Hematopoietic multipotent progenitor cell treated with erythropoietin and hydrocortisone succinate and interleukin-3 and kit ligand, for 8 days (in vitro differentiated cells): ENCODE measurements around the gene RNLS.

Experiments
- DNase-seq: peaks from one replicate; pipeline ENCODE4 v3.0.0-alpha.2; 2015

Gene RNLS

DNA sequence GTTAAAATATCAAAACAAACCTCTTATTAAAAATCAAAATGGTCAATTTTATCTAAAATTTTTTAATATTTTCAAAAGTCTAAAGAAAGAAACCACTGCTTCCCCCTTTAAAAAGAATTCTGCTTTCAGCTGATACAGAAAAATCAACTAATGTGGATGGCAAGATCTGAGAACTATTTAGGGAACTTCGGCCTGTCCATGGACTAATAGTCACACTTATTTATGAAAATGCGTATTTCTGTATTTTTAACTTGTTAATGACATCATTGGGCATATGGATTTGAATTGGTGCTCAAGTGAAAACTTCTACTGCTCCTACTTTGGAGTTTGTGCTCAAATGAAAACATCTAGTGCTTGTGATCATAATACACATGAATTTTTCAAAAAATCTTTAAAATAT lies 31.9 kb downstream of the RNLS start:
- no peak for DNase-seq

DNA sequence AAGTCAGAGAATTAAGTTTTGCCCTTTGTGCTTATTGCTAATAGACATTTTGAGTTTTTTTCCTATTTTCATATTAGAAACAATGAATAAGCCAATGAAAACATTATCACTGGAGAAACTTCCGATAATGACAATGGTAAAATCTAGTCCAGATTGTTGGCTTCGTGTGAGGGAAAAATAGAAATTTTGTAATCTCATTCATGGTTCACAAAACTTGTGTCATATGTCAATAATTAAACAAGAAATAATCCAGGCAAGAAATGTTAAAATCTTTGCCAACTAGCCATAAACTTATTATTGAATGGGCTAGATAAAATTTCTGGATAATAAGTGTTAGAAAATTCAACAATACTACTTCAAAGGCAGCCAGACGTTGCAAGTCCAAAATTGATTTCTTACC lies 36.6 kb downstream of the RNLS start:
- DNase-seq, result no peak

DNA sequence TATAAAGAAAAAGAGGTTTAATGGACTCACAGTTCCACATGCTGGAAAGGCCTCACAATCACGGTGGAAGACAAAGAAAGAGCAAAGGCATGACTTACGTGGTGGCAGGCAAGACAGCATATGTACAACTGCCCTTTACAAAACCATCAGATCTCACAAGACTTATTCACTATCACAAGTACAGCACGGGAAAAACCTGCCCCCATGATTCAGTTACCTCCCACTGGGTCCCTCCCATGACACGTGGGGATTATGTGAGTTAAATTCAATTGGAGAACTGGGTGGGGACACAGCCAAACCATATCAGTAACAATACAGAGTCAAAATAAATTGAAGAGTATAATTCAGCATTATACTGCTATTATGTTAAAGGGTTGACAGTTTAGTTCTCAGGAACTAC lies 37.8 kb downstream of the RNLS start:
- DNase-seq, result peak; percentile 2

DNA sequence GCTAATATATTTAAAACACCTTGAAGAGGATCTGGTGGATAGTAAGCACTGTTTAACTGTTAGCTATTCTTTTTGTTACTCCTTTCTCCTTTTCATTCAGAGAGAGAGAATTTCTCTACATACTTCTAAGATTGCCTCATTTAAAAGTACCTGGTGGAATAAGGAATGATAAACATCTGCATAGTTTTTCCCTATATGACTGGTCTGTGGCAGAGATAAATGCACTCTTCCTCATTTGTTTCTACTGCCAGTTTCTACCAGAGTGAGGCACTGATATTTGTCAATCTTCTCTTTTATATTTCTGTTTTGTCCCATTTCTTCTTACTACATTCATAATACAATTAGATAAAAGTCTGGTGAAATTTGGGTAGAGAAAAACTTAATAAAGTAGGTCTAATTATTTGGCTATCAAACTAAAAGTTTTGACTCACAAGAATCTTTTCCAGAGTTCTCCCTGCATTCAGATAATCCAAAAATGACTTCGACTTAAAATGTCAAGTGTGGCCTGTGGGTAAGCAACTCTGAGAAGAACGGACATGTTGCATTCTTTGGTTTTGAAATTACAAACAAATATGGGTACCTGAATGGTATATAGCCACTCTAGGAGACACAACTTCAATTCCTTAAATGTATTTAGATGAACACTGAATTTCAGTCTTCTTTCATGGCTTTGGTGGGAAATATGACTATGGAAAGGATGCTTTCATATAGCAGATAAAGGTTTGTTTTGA lies 38.8 kb downstream of the RNLS start:
- no peak for DNase-seq

DNA sequence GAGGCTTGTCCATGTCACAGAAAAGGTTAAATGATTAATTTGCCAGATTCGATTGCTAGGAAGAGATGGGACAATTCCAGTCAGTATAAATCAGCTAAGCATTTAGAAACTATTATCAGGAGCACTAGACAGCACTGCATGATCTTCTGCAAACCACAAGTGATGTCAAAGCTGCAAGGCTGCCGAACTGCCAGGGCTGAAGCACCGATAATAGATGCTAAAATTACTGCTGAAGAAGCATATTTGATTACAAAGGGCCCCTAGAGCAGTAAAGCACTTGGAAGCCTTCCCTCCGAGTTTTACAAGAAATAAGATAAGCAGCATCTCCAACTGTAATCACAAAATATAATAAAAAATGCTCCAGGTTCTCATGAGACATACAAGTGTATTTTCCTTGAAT lies 40.6 kb downstream of the RNLS start:
- DNase-seq, result no peak

DNA sequence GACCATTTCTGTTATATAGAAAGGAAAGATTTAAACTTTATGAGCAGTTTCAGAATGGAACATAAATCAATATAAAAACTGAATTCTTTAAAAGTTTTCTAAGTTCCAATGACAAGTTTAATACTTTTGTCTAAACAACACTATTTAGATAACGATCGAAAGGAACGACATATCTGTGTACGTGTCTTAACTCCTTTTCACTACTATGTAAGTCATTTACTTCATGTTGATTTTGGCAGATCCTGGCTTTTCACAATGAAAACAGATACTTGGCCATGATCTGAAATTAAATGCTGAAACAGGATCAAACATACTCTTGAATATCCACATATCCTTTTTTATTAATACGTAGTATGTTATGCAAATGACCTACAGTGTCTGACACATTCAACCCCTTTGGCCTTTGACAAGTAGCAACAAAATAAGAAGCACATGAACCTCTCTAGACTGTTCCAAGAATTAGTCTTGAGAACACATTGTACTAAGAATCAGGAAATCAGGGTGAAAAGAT lies 41.9 kb downstream of the RNLS start:
- no peak for DNase-seq

DNA sequence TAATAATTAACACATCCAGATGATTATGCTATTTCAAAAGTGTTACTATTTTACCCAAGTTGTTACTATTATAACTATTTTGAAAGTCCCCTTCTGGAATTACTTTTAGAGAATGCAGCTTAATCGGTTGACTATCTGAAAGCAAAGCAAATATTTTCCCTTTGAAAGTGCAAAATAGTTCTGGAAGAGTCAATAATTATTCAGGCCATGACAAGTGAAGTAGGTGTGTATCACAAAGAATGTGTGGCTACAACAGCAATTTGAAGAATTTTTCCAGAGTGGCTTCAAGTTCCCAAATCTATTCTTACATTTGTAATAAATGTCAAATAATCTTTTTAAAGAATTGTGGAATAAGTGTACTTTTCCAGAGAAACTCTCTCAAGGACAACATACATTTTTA lies 42.8 kb downstream of the RNLS start:
- no peak for DNase-seq

DNA sequence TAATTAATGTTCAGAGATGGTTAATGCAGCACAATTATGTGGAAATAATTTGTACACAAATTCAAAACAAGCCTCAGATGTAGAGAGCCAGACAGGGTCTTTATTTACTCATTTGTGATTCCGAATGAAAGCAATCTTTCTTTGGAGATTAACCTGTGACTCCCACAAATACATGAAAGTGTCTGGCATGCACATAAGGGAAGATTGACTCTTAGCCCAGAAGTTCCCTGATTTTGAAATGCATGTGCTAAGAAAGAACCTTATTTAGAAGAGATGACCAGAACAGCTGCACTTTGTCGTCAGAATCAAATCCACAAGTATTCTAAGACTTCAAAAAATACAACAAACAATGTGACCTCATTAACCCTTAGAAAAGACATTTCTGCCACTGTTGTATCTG lies 45.1 kb downstream of the RNLS start:
- DNase-seq, result no peak

DNA sequence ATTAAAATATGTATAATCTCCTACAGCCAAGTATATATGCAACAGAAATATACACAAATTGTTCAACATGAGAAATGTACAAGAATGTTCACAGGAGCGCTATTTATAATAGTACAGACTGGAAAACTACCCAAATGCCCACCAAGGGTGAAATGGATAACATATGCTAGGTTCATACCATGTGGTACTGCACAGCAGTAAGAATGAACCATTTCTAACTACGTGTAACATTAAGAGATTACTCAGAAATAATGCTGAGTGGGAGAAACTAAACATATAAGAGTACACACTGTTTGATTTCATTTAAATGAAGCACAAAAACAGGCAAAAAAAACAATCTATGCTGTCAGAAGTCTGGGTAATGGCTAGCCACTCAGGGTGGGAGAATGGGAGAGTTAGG lies 45.8 kb downstream of the RNLS start:
- DNase-seq, result no peak

DNA sequence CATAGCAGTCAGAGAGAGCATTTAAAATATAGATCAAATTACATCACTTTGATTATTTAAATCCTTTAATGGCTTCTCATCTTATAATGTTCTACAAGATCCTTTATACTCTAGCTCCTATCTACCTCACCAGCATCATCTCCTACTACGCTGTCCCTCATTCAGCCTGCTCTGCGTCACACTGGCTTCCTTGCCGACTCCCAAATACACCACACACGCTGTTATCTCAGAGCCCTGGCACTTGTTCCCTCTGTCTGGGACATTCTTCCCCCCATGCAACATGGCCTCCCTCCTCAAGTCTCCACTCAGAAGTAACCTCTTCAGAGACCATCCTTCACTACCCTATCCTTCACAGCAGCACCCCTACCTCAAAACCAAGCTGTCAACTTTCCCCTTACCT lies 46.7 kb downstream of the RNLS start:
- DNase-seq, result no peak

DNA sequence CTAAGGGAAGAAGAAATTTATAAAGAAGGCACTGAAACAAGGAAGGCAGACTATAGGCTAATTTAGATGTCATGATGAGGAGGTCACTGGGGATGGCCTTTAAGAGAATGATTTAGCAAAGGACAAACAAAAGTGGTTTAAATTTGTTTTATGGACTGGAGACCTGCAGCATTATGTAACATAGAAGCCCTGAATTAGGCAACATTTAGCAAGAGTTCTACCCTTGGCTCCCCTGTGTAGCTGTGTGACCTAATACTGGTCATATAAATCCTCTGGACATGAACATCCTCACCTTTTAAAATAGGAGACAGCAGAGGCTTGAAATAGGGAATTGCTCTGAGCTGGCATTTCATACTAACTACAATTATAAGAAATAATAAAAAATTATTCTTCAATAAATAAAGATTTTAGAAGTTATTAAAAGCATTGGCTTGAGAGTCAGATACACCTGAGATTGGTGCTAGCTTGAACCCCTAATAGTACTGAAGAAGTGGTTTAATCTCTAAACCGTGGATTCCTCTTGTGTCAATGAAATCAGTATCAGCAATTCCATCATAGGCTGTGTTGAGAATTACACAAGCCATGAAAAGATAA lies 48.9 kb downstream of the RNLS start:
- DNase-seq, result no peak

DNA sequence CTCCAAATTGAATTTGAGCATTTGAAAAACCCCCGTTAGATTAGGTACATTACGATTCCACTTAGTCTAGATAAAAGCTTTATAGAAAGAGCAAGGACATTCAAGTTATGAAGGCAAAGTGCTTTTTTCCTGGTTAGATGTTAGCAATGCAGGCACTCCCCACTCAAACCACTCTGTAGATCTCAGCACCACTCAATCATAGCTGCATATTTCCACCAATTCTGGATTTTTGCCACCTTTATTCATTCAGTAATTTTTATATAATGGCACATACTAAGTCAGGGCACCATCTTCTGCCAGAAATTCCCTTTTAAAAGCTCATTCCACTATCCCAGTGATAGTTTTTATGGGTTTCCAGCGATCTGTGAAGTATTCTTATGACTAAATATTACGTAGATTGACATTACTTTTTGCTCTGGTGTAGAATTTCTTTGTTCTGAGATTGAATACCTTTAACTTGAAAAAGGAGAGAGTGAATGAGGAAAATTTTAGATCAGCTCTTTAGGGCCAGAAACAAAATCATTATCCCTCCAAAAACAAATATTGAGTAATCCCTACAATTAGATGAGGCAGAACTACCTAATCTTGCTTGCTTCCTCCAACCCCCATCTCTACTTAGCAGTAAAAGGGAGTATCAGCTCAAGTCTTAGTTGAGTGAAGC lies 51.6 kb downstream of the RNLS start:
- DNase-seq, result no peak

DNA sequence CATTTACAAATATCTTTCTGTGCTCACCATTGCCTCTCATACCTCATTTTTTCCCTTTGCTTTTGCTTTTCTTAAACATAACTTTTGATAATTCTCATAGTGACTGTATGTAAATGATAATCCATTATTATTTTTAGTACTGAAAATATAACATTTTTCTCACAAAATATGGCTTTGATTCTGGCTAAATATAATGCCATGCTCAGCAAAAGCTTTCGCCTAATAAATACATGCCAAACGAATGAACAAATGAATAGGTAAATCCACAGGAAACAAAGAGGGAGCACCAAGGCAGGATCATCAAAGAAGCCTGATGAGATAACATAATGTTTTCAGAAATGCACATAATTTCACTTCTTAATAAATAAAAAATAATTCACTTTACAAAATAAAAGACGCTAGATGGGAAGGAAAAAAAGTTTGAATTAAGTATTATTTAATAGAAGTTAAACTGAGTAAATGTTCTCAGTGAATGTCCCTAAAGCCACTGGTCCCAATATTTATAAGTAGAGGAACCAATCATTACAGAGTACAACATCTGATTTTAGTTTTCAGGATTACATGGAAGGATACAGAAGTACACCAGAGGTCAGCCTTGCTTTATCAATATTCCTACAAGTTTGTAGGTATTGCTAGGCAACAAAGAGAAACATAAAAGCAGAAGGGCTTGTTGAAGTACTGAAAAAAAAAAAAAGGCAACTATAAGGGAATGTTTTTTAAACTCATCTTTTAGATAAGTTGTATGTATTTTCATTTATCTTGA lies 52.3 kb downstream of the RNLS start:
- no peak for DNase-seq

DNA sequence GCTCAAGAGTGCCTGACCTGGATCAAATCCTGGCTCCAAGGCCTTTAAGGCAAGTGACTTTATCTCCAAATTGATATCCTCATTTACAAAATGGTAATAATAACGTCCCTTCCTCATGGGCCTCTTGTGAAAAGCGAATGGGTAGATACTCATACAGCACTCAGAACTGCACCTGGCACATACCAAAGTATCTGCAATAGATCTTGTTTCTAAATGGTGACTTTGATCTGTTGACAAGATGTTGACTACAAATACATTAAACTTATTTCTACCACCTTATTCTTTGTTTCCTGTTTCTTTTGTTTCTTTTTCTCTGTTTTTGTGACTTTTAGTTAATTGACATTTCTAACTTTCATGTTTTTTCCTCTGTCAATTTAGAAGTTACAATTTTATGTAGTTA lies 53.0 kb downstream of the RNLS start:
- no peak for DNase-seq

DNA sequence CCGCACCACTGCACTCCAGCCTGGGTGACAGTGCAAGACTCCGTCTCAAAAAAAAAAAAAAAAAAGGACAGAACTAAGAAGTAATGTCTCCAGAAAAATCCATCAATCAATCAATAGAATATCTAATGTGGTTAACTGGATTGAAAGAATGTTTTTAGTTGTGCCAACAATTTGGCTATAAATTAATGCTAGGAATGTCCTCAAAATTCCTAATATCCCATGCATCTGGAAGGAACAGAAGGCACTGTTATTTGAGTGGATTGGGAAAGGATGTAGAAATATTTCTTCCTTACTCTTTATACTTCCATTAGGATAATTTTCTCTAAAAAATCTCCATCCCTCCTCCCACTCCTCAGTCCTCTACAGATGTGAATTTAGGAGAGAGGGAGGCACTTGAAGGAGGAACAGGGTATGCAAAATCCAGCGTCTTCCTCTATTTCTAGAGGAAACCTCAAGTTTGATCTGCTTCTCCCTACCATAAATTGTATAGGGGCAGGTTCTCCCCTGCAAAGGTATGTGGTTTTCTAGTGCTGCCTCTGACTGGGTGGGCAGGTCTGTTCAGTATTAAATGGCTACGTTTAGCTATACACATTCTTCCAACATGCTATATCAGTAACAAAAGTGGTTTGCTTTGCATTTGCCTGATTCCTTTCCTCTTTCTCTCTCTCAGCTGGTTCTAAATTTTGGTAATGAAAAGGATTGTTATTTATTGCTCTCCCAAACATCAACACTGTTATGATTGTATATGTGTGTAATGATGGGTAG lies 54.1 kb downstream of the RNLS start:
- no peak for DNase-seq

DNA sequence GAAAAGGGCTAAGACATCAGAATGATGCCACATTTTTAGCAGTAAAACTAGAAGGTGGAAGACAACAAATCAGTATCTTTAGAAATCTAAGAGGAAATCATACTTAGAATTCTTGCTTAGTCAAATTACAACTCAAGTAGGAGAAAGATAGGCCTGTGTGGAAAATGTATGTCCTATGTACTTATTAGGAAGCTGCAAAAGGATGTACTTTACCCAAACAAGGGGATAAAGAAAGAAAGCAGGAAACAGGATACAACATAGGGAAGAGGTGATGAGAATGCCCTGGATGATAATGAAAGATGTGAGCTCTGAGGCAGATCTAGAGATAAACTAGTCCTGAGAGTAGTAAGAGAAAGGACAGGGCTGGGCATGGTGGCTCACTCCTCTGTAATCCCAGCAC lies 54.9 kb downstream of the RNLS start:
- DNase-seq, result no peak

DNA sequence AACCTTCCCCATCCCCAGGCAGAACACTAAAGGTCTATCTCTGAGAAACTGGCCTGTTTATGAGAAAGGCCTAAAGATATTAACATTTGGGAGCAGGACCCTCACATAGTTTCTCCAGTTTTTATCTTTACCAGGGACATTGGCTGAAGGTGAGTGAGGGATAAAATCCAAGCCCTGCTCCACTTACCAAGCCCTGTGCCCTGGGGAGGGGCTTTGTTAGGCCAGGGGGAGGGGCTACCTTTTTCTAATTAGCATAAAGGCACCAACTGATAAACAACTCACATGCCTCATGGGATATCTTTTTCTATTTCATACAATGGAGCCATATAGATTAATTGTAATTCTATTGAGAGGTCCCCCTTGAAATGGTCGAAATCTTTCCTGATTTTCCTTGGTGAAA lies 55.9 kb downstream of the RNLS start:
- DNase-seq, result no peak

DNA sequence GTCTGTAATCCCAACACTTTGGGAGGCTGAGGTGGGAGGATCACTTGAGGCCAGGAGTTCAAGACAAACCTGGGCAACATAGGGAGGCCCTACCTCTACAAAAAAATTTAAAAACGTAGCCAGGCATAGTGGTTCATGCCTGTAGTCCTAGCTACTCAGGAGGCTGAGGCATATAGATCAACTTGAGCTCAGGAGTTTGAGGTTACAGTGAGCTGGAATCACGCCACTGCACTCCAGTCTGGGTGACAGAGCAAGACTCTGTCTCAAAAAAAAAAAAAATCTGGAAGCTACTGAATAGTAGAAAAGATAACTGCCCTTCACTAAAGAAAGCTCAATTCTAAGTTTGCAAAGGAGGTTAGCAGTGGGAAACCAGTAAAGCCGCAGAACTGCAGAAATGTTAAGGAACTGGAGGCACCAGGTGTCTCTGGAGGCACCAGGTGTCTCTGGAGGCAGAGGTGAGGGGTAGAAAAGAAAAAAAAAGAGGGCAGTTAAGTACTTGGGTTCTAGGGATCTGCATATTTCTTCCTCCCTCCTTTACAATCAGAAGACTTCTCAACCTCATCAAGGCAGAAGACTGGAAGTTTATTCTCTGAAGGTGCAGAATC lies 56.5 kb downstream of the RNLS start:
- DNase-seq, result no peak

DNA sequence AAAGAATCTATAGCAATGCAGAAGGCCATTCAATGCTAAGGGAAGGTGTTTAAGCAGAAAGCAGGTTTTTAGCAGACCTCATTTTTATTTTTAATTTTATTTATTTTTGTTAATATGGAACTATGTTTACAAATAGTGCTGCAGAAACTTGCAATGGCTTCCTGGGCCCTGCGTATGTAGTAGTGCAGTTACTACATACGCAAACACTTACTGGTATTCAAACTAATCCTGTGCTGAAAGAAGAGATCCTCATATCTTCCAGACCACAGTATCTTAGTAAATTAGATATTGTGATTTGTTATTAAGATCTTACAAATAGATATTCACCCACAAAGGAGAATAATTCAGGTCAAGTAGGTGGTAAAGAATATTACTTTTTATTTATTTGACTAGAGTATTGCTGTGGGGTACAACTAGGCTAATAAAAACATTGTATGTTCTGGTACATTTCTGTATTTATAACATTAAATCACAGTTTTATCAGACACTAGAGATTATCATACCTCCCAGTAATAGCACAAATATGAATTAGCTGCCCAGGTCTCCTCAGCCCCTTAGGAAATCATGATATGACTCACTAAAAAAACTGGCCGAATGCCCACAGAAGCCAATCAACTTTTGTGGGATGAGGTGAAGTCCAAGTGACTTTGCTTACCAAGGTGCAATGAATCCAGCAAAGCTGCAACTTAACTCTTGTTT lies 57.6 kb downstream of the RNLS start:
- no peak for DNase-seq

DNA sequence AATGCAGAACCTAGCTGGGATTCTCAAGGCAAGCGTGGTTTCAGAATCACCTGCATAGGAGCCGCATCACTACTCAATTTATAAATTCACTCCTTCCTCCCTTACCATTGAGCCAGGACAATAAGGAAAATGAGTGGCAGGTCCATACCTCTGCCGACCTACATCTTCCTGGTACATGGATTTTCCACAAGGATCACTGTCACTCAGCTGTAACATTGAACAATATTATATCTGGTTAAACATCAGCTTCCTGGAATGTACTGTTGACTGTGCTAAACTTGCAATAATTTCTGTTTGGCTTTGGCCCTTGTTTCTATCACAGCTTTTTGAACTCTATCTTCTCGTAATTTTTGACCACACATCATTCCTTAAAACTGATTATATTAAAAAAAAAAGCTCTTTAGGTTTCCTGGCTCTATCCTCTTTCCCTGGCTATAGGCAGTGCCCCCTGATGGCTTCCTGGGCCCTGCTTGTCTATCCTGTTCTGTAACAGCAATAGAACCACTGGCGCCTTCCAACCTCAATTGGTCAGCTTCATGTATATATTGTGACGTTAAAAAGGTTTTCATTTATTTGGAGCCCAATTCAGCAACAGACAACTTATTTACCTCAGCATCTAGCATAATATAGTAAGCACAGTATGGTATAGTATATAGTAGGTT lies 59.2 kb downstream of the RNLS start:
- no peak for DNase-seq

DNA sequence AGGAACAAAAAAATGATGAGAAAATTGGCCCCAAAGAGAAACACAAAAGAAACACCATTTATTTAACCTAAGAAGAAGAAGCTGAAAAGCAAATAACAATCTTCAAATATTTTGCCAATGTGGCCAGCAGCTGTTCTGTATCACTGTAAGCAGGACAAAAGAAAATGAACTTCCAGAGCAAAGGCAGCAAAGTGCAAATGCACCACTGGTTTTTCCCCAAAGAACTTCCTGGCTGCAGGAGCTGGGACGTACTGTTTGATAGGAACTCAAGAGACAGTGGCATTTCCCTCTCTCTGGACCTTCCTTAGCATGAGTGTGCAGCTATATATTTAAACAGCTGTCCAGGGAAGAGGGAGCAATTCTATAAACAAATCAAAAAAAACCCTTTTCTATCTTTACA lies 60.4 kb downstream of the RNLS start:
- DNase-seq, result no peak
